Measurements from ENCODE around the gene COL4A1.

Gene COL4A1

GRCh38 chr13:110250258-110250891 is 56.6 kb downstream of the COL4A1 start:
- Histone ChIP-seq H3K4me3 (ENCODE audit: low read depth in 1 of 2, low read length in 2 of 2) (no peak overlapping the region), H3K36me3 (ENCODE audit: control insufficient read depth in 1 of 2, insufficient read depth in 2 of 2, low read length in 2 of 2) (no peaks in the 10 kb centered on the region), H3K27ac (ENCODE audit: low read depth, low read length) (peak overlapping the region; percentile 69), H3K4me1 (ENCODE audit: control insufficient read depth in 1 of 2, insufficient read depth in 2 of 2, low read length in 2 of 2) (peaks cover 0 to 10% of the 10 kb centered on the region in 2 donors), H3K9ac (ENCODE audit: low read depth in 1 of 2, low read length in 2 of 2) (no peak overlapping the region), H3K9me3 (ENCODE audit: control insufficient read depth in 1 of 2, low read length in 2 of 2) (no peaks in the 10 kb centered on the region), H3K27me3 (ENCODE audit: control insufficient read depth in 1 of 2, insufficient read depth in 2 of 2, low read length in 2 of 2) (no peaks in the 10 kb centered on the region)

GRCh38 chr13:110249326-110249725 is 57.6 kb downstream of the COL4A1 start:
- Histone ChIP-seq H3K27ac (ENCODE audit: low read depth, low read length) (peak overlapping the region; percentile 45), H3K27me3 (ENCODE audit: control insufficient read depth in 1 of 2, insufficient read depth in 2 of 2, low read length in 2 of 2) (no peaks in the 10 kb centered on the region), H3K4me3 (ENCODE audit: low read depth in 1 of 2, low read length in 2 of 2) (no peak overlapping the region), H3K36me3 (ENCODE audit: control insufficient read depth in 1 of 2, insufficient read depth in 2 of 2, low read length in 2 of 2) (no peaks in the 10 kb centered on the region), H3K9ac (ENCODE audit: low read depth in 1 of 2, low read length in 2 of 2) (no peak overlapping the region), H3K4me1 (ENCODE audit: control insufficient read depth in 1 of 2, insufficient read depth in 2 of 2, low read length in 2 of 2) (peaks cover 0 to 10% of the 10 kb centered on the region in 2 donors), H3K9me3 (ENCODE audit: control insufficient read depth in 1 of 2, low read length in 2 of 2) (no peaks in the 10 kb centered on the region)

GRCh38 chr13:110248449-110249143 is 58.4 kb downstream of the COL4A1 start:
- no peak overlapping the region for H3K9ac ChIP-seq (ENCODE audit: low read depth in 1 of 2, low read length in 2 of 2)
- no peaks in the 10 kb centered on the region for H3K36me3 ChIP-seq (ENCODE audit: control insufficient read depth in 1 of 2, insufficient read depth in 2 of 2, low read length in 2 of 2)
- H3K9me3 ChIP-seq (ENCODE audit: control insufficient read depth in 1 of 2, low read length in 2 of 2): no peaks in the 10 kb centered on the region
- peak overlapping the region; percentile 66 for H3K27ac ChIP-seq (ENCODE audit: low read depth, low read length)
- H3K4me3 ChIP-seq (ENCODE audit: low read depth in 1 of 2, low read length in 2 of 2): peak overlapping the region in 1 of 2 donors; percentile 8
- H3K27me3 ChIP-seq (ENCODE audit: control insufficient read depth in 1 of 2, insufficient read depth in 2 of 2, low read length in 2 of 2): no peaks in the 10 kb centered on the region
- H3K4me1 ChIP-seq (ENCODE audit: control insufficient read depth in 1 of 2, insufficient read depth in 2 of 2, low read length in 2 of 2): peaks cover 0 to 10% of the 10 kb centered on the region in 2 donors

GRCh38 chr13:110246530-110246929 is 60.4 kb downstream of the COL4A1 start:
- Histone ChIP-seq H3K9ac (ENCODE audit: low read depth in 1 of 2, low read length in 2 of 2) (no peak overlapping the region), H3K9me3 (ENCODE audit: control insufficient read depth in 1 of 2, low read length in 2 of 2) (no peaks in the 10 kb centered on the region), H3K4me1 (ENCODE audit: control insufficient read depth in 1 of 2, insufficient read depth in 2 of 2, low read length in 2 of 2) (peaks cover 0 to 10% of the 10 kb centered on the region in 2 donors), H3K27me3 (ENCODE audit: control insufficient read depth in 1 of 2, insufficient read depth in 2 of 2, low read length in 2 of 2) (no peaks in the 10 kb centered on the region), H3K4me3 (ENCODE audit: low read depth in 1 of 2, low read length in 2 of 2) (no peak overlapping the region), H3K36me3 (ENCODE audit: control insufficient read depth in 1 of 2, insufficient read depth in 2 of 2, low read length in 2 of 2) (no peaks in the 10 kb centered on the region), H3K27ac (ENCODE audit: low read depth, low read length) (no peak overlapping the region)

DNA sequence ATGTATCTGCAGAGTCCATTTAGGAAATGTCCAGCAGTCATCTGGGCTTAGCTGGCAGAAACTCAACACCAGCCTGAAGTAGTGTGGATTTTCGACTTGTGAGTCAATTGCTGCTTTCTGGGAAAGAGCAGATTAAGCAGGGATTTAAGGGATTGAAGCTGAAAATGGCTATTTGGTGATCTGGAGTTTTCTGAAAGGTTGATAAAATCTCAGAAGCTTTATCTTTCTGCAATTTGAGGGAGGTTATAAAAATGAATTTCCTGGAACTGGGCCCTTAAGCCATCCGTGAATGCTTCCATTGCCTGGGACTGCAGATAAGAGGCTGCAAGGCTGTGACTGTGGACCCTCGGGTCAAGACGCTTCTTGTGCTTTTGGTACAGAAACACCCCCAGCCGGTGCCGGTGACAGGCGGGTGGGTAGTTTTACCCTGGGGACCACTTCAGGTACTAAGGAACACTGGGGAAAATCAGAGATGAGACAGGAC is 61.5 kb downstream of the COL4A1 start:
- Histone ChIP-seq H3K9me3 (ENCODE audit: control insufficient read depth in 1 of 2, low read length in 2 of 2) (no peaks in the 10 kb centered on the region), H3K9ac (ENCODE audit: low read depth in 1 of 2, low read length in 2 of 2) (no peak overlapping the region), H3K4me3 (ENCODE audit: low read depth in 1 of 2, low read length in 2 of 2) (no peak overlapping the region), H3K4me1 (ENCODE audit: control insufficient read depth in 1 of 2, insufficient read depth in 2 of 2, low read length in 2 of 2) (peaks cover 0 to 3% of the 10 kb centered on the region in 2 donors), H3K27ac (ENCODE audit: low read depth, low read length) (no peak overlapping the region), H3K36me3 (ENCODE audit: control insufficient read depth in 1 of 2, insufficient read depth in 2 of 2, low read length in 2 of 2) (no peaks in the 10 kb centered on the region), H3K27me3 (ENCODE audit: control insufficient read depth in 1 of 2, insufficient read depth in 2 of 2, low read length in 2 of 2) (no peaks in the 10 kb centered on the region)

- Histone ChIP-seq H3K4me1 (ENCODE audit: control insufficient read depth in 1 of 2, insufficient read depth in 2 of 2, low read length in 2 of 2) (no peaks in the 10 kb centered on the region), H3K36me3 (ENCODE audit: control insufficient read depth in 1 of 2, insufficient read depth in 2 of 2, low read length in 2 of 2) (no peaks in the 10 kb centered on the region), H3K9me3 (ENCODE audit: control insufficient read depth in 1 of 2, low read length in 2 of 2) (no peaks in the 10 kb centered on the region), H3K27me3 (ENCODE audit: control insufficient read depth in 1 of 2, insufficient read depth in 2 of 2, low read length in 2 of 2) (no peaks in the 10 kb centered on the region), H3K9ac (ENCODE audit: low read depth in 1 of 2, low read length in 2 of 2) (no peak overlapping the region), H3K27ac (ENCODE audit: low read depth, low read length) (no peak overlapping the region), H3K4me3 (ENCODE audit: low read depth in 1 of 2, low read length in 2 of 2) (no peak overlapping the region)
Observed at GRCh38 chr13:110244976-110245375, 62.0 kb downstream of the COL4A1 start.

DNA sequence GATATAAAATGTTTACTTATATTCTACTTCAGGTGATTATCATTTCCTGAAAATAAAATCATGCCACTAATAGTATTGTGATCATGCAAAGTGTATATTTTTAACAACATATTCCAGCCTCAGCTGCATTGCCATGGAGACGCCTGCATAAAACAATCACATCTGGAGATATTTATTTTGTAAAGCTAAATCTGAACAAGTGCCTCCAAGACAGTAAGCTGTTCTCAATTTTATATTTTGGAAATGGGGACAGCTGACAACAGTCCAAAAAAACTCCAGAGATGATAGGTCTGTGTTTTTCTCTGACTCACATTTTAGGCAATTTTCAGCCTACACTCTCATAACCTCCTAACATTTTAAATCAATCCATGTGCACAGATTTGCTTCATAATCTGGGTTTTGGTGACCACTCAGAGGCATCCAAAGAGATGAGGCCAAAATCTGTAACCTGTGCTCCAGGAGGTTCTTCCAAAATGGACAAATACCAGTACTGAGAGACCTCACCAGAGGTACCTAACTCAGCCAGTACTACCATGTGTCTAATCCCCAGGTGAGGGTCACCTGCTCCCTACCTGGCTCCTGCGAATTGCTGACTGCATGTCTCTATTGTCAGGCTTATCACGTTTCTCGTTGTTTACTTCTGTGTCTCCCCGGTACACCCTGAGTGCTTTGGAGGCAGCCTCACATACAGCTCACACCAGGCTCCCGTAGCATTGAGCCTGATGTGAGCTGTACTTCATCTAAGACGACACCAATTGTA is 62.7 kb downstream of the COL4A1 start:
- H3K27ac ChIP-seq (ENCODE audit: low read depth, low read length): no peak overlapping the region
- H3K9me3 ChIP-seq (ENCODE audit: control insufficient read depth in 1 of 2, low read length in 2 of 2): no peaks in the 10 kb centered on the region
- no peaks in the 10 kb centered on the region for H3K27me3 ChIP-seq (ENCODE audit: control insufficient read depth in 1 of 2, insufficient read depth in 2 of 2, low read length in 2 of 2)
- no peak overlapping the region for H3K4me3 ChIP-seq (ENCODE audit: low read depth in 1 of 2, low read length in 2 of 2)
- no peaks in the 10 kb centered on the region for H3K36me3 ChIP-seq (ENCODE audit: control insufficient read depth in 1 of 2, insufficient read depth in 2 of 2, low read length in 2 of 2)
- H3K4me1 ChIP-seq (ENCODE audit: control insufficient read depth in 1 of 2, insufficient read depth in 2 of 2, low read length in 2 of 2): no peaks in the 10 kb centered on the region
- H3K9ac ChIP-seq (ENCODE audit: low read depth in 1 of 2, low read length in 2 of 2): no peak overlapping the region

DNA sequence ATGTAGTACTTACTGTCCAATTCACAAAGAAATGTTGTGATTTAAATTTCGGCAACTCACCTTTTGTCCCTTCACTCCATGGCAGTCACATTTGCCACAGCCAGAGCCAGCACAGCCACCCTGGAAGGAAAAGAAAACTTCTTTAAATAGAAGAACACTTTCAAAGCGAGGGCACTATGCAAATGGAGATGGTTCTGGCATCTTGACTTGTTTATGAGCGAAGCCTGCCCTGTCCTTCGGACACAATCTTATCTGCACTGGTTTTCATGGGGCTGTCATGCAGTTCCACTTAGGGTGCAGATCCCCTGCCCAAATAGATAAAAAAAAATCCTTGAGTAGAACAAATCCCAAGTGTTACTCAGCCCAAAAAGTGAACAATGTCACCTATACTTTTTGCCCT is 64.3 kb downstream of the COL4A1 start:
- H3K4me1 ChIP-seq (ENCODE audit: control insufficient read depth in 1 of 2, insufficient read depth in 2 of 2, low read length in 2 of 2): no peaks in the 10 kb centered on the region
- no peaks in the 10 kb centered on the region for H3K27me3 ChIP-seq (ENCODE audit: control insufficient read depth in 1 of 2, insufficient read depth in 2 of 2, low read length in 2 of 2)
- no peaks in the 10 kb centered on the region for H3K9me3 ChIP-seq (ENCODE audit: control insufficient read depth in 1 of 2, low read length in 2 of 2)
- H3K4me3 ChIP-seq (ENCODE audit: low read depth in 1 of 2, low read length in 2 of 2): no peak overlapping the region
- no peak overlapping the region for H3K9ac ChIP-seq (ENCODE audit: low read depth in 1 of 2, low read length in 2 of 2)
- no peak overlapping the region for H3K27ac ChIP-seq (ENCODE audit: low read depth, low read length)
- H3K36me3 ChIP-seq (ENCODE audit: control insufficient read depth in 1 of 2, insufficient read depth in 2 of 2, low read length in 2 of 2): no peaks in the 10 kb centered on the region

- Histone ChIP-seq H3K4me3 (ENCODE audit: low read depth in 1 of 2, low read length in 2 of 2) (no peak overlapping the region), H3K4me1 (ENCODE audit: control insufficient read depth in 1 of 2, insufficient read depth in 2 of 2, low read length in 2 of 2) (no peaks in the 10 kb centered on the region), H3K27ac (ENCODE audit: low read depth, low read length) (no peak overlapping the region), H3K9ac (ENCODE audit: low read depth in 1 of 2, low read length in 2 of 2) (no peak overlapping the region), H3K9me3 (ENCODE audit: control insufficient read depth in 1 of 2, low read length in 2 of 2) (no peaks in the 10 kb centered on the region), H3K36me3 (ENCODE audit: control insufficient read depth in 1 of 2, insufficient read depth in 2 of 2, low read length in 2 of 2) (no peaks in the 10 kb centered on the region), H3K27me3 (ENCODE audit: control insufficient read depth in 1 of 2, insufficient read depth in 2 of 2, low read length in 2 of 2) (no peaks in the 10 kb centered on the region)
Observed at GRCh38 chr13:110240943-110241342, 66.0 kb downstream of the COL4A1 start.

DNA sequence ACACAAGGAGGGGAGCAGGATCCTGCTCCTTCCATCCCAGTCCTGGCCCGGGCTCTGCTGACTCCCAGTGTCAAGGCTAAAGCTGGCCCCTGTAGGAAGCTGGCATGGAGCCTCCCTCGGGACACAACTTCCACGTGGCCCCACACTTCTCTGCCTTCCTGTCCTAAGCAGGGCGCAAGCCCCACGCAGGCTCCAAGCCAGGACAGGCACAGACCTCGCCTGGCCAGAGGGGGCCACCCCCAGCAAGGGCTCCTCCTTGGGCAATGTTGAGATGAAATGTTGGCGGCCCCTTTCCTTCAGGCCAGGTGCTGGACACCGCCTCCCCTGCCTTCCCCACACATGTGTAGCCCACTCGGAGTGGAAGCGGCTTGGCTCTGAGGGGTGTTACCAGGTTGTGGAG is 66.6 kb downstream of the COL4A1 start:
- H3K36me3 ChIP-seq (ENCODE audit: control insufficient read depth in 1 of 2, insufficient read depth in 2 of 2, low read length in 2 of 2): no peaks in the 10 kb centered on the region
- H3K27me3 ChIP-seq (ENCODE audit: control insufficient read depth in 1 of 2, insufficient read depth in 2 of 2, low read length in 2 of 2): no peaks in the 10 kb centered on the region
- no peaks in the 10 kb centered on the region for H3K4me1 ChIP-seq (ENCODE audit: control insufficient read depth in 1 of 2, insufficient read depth in 2 of 2, low read length in 2 of 2)
- no peak overlapping the region for H3K9ac ChIP-seq (ENCODE audit: low read depth in 1 of 2, low read length in 2 of 2)
- H3K27ac ChIP-seq (ENCODE audit: low read depth, low read length): no peak overlapping the region
- no peaks in the 10 kb centered on the region for H3K9me3 ChIP-seq (ENCODE audit: control insufficient read depth in 1 of 2, low read length in 2 of 2)
- H3K4me3 ChIP-seq (ENCODE audit: low read depth in 1 of 2, low read length in 2 of 2): no peak overlapping the region

Measured in duodenal mucosa (tissue), 2 donors.